GM23338 (cell line): ENCODE measurements around the gene SYNGR4. TPM values are rescaled to one million over a fixed set of nuclear protein-coding genes. Genes with fewer than 3 reads are reported as not detected.

Experiments
- POLR2AphosphoS5 ChIP-seq: IDR thresholded peaks from 2 replicates; pipeline ENCODE4 v1.6.1; 2016; ENCODE audit warnings: antibody characterized with exemption, low read depth
- polyA plus RNA-seq: library from polyadenylated mRNA; unstranded; fragments of >200 nt; fragmentation: Nextera tagmentation; extraction: Ambion mirVana; gene quantifications from 2 replicates; pipeline ENCODE4 v1.2.1, GENCODE V29; 2016
- total RNA-seq: library from RNA; depleted of rRNA; stranded (reverse); fragments of >200 nt; shearing (Covaris generic); gene quantifications from 2 replicates; pipeline ENCODE4 v1.2.3, GENCODE V29; 2014
- TF ChIP-seq, protein P1 (sequence below): fragments of 250-450 bp; sonication (Bioruptor Pico); IDR thresholded peaks from 2 replicates; pipeline ENCODE4 v1.5.0; 2020; ENCODE audit warnings: mild to moderate bottlenecking, moderate library complexity
- TF ChIP-seq, protein P2 (sequence below), 2 experiments: fragments of 200-600 bp in 1 of 2; sonication (generic) in 1 of 2; conservative IDR thresholded peaks; 2 replicates each; pipeline versions ENCODE4 v1.5.1 to v1.6.1; 2016 to 2017; ENCODE audit warnings: antibody characterized with exemption in 2 of 2, low read depth in 2 of 2, mild to moderate bottlenecking in 2 of 2, moderate library complexity in 1 of 2
- TF ChIP-seq, protein P3 (sequence below): IDR thresholded peaks from 2 replicates; pipeline ENCODE4 v1.6.1; 2016; ENCODE audit warnings: antibody characterized with exemption
- TF ChIP-seq, protein P4 (sequence below): IDR thresholded peaks from one replicate; pipeline ENCODE4 v1.6.1; 2018; ENCODE audit warnings: antibody characterized with exemption; ENCODE audit not compliant: unreplicated experiment

SYNGR4 gene
- total and polyA plus RNA-seq, 2 experiments from 2014 or later: not detected

DNA sequence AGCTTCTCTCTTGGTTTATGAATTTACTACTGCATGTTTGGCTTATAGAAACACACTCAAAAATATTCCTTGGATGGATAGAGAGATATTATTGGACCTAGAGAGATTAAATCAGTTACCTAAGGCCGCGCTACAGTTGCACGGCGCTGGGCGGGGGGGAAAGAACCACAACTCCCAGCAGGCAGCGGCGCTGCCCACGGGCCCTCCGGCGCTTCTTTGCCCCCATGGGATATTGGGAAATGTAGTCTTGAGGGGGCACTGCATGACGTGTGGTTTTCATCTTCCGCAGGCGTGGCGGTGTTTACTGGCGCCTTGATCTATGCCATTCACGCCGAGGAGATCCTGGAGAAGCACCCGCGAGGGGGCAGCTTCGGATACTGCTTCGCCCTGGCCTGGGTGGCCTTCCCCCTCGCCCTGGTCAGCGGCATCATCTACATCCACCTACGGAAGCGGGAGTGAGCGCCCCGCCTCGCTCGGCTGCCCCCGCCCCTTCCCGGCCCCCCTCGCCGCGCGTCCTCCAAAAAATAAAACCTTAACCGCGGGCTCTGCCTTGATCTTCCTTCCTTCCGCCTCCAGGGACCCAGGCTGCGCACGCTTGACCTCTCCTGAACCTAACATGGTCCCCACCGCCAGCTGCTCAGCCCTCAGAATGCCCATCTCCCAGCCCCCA lies 34.0 kb upstream of the SYNGR4 start (continued):
- TF ChIP-seq, protein P1, sequence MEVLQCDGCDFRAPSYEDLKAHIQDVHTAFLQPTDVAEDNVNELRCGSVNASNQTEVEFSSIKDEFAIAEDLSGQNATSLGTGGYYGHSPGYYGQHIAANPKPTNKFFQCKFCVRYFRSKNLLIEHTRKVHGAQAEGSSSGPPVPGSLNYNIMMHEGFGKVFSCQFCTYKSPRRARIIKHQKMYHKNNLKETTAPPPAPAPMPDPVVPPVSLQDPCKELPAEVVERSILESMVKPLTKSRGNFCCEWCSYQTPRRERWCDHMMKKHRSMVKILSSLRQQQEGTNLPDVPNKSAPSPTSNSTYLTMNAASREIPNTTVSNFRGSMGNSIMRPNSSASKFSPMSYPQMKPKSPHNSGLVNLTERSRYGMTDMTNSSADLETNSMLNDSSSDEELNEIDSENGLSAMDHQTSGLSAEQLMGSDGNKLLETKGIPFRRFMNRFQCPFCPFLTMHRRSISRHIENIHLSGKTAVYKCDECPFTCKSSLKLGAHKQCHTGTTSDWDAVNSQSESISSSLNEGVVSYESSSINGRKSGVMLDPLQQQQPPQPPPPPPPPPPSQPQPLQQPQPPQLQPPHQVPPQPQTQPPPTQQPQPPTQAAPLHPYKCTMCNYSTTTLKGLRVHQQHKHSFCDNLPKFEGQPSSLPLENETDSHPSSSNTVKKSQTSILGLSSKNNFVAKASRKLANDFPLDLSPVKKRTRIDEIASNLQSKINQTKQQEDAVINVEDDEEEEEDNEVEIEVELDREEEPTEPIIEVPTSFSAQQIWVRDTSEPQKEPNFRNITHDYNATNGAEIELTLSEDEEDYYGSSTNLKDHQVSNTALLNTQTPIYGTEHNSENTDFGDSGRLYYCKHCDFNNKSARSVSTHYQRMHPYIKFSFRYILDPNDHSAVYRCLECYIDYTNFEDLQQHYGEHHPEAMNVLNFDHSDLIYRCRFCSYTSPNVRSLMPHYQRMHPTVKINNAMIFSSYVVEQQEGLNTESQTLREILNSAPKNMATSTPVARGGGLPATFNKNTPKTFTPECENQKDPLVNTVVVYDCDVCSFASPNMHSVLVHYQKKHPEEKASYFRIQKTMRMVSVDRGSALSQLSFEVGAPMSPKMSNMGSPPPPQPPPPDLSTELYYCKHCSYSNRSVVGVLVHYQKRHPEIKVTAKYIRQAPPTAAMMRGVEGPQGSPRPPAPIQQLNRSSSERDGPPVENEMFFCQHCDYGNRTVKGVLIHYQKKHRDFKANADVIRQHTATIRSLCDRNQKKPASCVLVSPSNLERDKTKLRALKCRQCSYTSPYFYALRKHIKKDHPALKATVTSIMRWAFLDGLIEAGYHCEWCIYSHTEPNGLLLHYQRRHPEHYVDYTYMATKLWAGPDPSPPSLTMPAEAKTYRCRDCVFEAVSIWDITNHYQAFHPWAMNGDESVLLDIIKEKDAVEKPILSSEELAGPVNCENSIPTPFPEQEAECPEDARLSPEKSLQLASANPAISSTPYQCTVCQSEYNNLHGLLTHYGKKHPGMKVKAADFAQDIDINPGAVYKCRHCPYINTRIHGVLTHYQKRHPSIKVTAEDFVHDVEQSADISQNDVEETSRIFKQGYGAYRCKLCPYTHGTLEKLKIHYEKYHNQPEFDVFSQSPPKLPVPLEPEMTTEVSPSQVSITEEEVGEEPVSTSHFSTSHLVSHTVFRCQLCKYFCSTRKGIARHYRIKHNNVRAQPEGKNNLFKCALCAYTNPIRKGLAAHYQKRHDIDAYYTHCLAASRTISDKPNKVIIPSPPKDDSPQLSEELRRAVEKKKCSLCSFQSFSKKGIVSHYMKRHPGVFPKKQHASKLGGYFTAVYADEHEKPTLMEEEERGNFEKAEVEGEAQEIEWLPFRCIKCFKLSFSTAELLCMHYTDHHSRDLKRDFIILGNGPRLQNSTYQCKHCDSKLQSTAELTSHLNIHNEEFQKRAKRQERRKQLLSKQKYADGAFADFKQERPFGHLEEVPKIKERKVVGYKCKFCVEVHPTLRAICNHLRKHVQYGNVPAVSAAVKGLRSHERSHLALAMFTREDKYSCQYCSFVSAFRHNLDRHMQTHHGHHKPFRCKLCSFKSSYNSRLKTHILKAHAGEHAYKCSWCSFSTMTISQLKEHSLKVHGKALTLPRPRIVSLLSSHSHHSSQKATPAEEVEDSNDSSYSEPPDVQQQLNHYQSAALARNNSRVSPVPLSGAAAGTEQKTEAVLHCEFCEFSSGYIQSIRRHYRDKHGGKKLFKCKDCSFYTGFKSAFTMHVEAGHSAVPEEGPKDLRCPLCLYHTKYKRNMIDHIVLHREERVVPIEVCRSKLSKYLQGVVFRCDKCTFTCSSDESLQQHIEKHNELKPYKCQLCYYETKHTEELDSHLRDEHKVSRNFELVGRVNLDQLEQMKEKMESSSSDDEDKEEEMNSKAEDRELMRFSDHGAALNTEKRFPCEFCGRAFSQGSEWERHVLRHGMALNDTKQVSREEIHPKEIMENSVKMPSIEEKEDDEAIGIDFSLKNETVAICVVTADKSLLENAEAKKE (CRISPR knock-in tag): no peak
- TF ChIP-seq, protein P2, sequence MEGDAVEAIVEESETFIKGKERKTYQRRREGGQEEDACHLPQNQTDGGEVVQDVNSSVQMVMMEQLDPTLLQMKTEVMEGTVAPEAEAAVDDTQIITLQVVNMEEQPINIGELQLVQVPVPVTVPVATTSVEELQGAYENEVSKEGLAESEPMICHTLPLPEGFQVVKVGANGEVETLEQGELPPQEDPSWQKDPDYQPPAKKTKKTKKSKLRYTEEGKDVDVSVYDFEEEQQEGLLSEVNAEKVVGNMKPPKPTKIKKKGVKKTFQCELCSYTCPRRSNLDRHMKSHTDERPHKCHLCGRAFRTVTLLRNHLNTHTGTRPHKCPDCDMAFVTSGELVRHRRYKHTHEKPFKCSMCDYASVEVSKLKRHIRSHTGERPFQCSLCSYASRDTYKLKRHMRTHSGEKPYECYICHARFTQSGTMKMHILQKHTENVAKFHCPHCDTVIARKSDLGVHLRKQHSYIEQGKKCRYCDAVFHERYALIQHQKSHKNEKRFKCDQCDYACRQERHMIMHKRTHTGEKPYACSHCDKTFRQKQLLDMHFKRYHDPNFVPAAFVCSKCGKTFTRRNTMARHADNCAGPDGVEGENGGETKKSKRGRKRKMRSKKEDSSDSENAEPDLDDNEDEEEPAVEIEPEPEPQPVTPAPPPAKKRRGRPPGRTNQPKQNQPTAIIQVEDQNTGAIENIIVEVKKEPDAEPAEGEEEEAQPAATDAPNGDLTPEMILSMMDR (conservative IDR thresholded peaks at IDR 0.05; ENCODE audit: low read depth in 2 of 2): peak in 1 of 2 experiments; percentile 23; a peak in 1 of 4 replicates
- TF ChIP-seq, protein P3, sequence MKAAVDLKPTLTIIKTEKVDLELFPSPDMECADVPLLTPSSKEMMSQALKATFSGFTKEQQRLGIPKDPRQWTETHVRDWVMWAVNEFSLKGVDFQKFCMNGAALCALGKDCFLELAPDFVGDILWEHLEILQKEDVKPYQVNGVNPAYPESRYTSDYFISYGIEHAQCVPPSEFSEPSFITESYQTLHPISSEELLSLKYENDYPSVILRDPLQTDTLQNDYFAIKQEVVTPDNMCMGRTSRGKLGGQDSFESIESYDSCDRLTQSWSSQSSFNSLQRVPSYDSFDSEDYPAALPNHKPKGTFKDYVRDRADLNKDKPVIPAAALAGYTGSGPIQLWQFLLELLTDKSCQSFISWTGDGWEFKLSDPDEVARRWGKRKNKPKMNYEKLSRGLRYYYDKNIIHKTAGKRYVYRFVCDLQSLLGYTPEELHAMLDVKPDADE: peak; percentile 98
- TF ChIP-seq, protein P4, sequence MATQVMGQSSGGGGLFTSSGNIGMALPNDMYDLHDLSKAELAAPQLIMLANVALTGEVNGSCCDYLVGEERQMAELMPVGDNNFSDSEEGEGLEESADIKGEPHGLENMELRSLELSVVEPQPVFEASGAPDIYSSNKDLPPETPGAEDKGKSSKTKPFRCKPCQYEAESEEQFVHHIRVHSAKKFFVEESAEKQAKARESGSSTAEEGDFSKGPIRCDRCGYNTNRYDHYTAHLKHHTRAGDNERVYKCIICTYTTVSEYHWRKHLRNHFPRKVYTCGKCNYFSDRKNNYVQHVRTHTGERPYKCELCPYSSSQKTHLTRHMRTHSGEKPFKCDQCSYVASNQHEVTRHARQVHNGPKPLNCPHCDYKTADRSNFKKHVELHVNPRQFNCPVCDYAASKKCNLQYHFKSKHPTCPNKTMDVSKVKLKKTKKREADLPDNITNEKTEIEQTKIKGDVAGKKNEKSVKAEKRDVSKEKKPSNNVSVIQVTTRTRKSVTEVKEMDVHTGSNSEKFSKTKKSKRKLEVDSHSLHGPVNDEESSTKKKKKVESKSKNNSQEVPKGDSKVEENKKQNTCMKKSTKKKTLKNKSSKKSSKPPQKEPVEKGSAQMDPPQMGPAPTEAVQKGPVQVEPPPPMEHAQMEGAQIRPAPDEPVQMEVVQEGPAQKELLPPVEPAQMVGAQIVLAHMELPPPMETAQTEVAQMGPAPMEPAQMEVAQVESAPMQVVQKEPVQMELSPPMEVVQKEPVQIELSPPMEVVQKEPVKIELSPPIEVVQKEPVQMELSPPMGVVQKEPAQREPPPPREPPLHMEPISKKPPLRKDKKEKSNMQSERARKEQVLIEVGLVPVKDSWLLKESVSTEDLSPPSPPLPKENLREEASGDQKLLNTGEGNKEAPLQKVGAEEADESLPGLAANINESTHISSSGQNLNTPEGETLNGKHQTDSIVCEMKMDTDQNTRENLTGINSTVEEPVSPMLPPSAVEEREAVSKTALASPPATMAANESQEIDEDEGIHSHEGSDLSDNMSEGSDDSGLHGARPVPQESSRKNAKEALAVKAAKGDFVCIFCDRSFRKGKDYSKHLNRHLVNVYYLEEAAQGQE: no peak
- peak; percentile 61 for TF ChIP-seq POLR2AphosphoS5
